HepG2 (cell line): ENCODE data around the gene UGGT1. TPM values are rescaled to one million over a fixed set of nuclear protein-coding genes. Genes with fewer than 3 reads are reported as not detected.

Experiments used
- ATAC-seq: fragments of 200-7000 bp; cut with Tn5 transposase; 3 replicates; pipeline ENCODE4 v1.9.1; 2020; ENCODE audit warnings: mild to moderate bottlenecking, moderate library complexity
- BruUV-seq: library from RNA; stranded (reverse); fragments of 400-500 nt; replicated peaks from 2 replicates; lab custom pipeline; 2021; lab: Mats Ljungman, UMichigan
- CTCF ChIA-PET: fragments of 300-600 bp; formaldehyde crosslinking; extraction: SDS; loops from one replicate; lab custom pipeline; 2021; ENCODE audit warnings: low total read pairs, inconsistent platforms, low intra/inter-chr PET ratio; lab: Yijun Ruan, JAX
- POLR2A ChIA-PET: fragments of 350-600 bp; sonication (Branson Sonifier 250); formaldehyde crosslinking; loops from one replicate; lab custom pipeline; 2020; ENCODE audit warnings: antibody characterized with exemption, inconsistent platforms; lab: Yijun Ruan, JAX
- DNase-seq: peaks from one replicate; pipeline ENCODE4 v3.0.0-alpha.2; 2015; ENCODE audit warnings: low spot score
- FAIRE-seq: peaks from 3 replicates; lab custom pipeline; 2011; peaks lifted over from hg19 to GRCh38; lab: Jason Lieb, UNC
- H2AFZ ChIP-seq: one replicate; pipeline ENCODE4 v1.6.1; 2011; ENCODE audit warnings: low read length, inconsistent platforms
- H3K27ac ChIP-seq: fragments of 300-600 bp; 3 replicates; pipeline ENCODE4 v1.8.0; 2011; ENCODE audit warnings: mixed run types, mild to moderate bottlenecking, mixed read lengths, low read length, inconsistent platforms; ENCODE audit not compliant: insufficient read depth; ENCODE audit errors: extremely low read length
- H3K27me3 ChIP-seq, 2 experiments: fragments of 200-600 bp in 1 of 2; 2 replicates in 1 of 2; 3 replicates in 1 of 2; pipeline versions ENCODE4 v1.6.0 to v1.8.0; 2011; ENCODE audit warnings: low read length in 2 of 2, mild to moderate bottlenecking in 2 of 2, moderate library complexity in 2 of 2, inconsistent platforms in 1 of 2; ENCODE audit not compliant: insufficient read depth in 2 of 2, control insufficient read depth in 1 of 2
- H3K36me3 ChIP-seq, 2 experiments: fragments of 200-600 bp in 1 of 2; replicated peaks in 1 of 2; 2 replicates in 1 of 2; 3 replicates in 1 of 2; pipeline versions ENCODE4 v1.5.1 to v1.8.0; 2011; ENCODE audit warnings: low read length in 2 of 2, inconsistent platforms in 1 of 2; ENCODE audit not compliant: insufficient read depth in 2 of 2, control insufficient read depth in 1 of 2
- H3K4me1 ChIP-seq: 2 replicates; pipeline ENCODE4 v1.5.1; 2012; ENCODE audit warnings: low read length, inconsistent platforms; ENCODE audit not compliant: insufficient read depth
- H3K4me2 ChIP-seq: 2 replicates; pipeline ENCODE4 v1.6.0; 2011; ENCODE audit warnings: low read depth, low read length, inconsistent platforms
- H3K4me3 ChIP-seq, 3 experiments: fragments of 200-600 bp in 1 of 3; sonication (generic), shearing (Covaris generic) in 1 of 3; replicated peaks in 1 of 3; 2 replicates each; pipeline ENCODE4 v1.5.1; 2011 to 2016; ENCODE audit warnings: low read length in 3 of 3, inconsistent platforms in 2 of 3, low read depth in 2 of 3, mild to moderate bottlenecking in 2 of 3, control low read depth in 1 of 3, mixed read lengths in 1 of 3; ENCODE audit not compliant: insufficient read depth in 1 of 3
- H3K79me2 ChIP-seq: one replicate; pipeline ENCODE4 v1.6.1; 2011; ENCODE audit warnings: low read length, inconsistent platforms; ENCODE audit not compliant: insufficient read depth
- H3K9ac ChIP-seq: 2 replicates; pipeline ENCODE4 v1.6.0; 2011; ENCODE audit warnings: mild to moderate bottlenecking, low read depth, low read length, inconsistent platforms; ENCODE audit not compliant: insufficient read depth
- H3K9me3 ChIP-seq: 2 replicates; pipeline ENCODE4 v1.5.1; 2012; ENCODE audit warnings: mild to moderate bottlenecking, low read length
- H4K20me1 ChIP-seq: 2 replicates; pipeline ENCODE4 v1.6.0; 2011; ENCODE audit warnings: inconsistent platforms, mild to moderate bottlenecking, low read length, moderate library complexity; ENCODE audit not compliant: insufficient read depth
- AFF4 ChIP-seq: sonication (generic); formaldehyde crosslinking; IDR thresholded peaks from 2 replicates; pipeline ENCODE4 v1.4.0; 2020; ENCODE audit warnings: missing genetic modification reagents
- DZIP1 ChIP-seq: sonication (generic); formaldehyde crosslinking; IDR thresholded peaks from 2 replicates; pipeline ENCODE4 v1.5.0; 2020; ENCODE audit warnings: mild to moderate bottlenecking, missing genetic modification reagents
- E2F5 ChIP-seq: sonication (generic); formaldehyde crosslinking; conservative IDR thresholded peaks from 2 replicates; pipeline ENCODE4 v1.4.0; 2020; ENCODE audit warnings: missing genetic modification reagents
- KDM1A ChIP-seq: IDR thresholded peaks from 2 replicates; pipeline ENCODE4 v1.6.1; 2016; ENCODE audit warnings: missing compliant biosample characterization
- ZMAT3 ChIP-seq: sonication (generic); formaldehyde crosslinking; conservative IDR thresholded peaks from 2 replicates; pipeline ENCODE4 v1.7.0; 2021; ENCODE audit warnings: missing genetic modification reagents
- ZMYM2 ChIP-seq: sonication (generic); formaldehyde crosslinking; IDR thresholded peaks from 2 replicates; pipeline ENCODE4 v1.8.0; 2022; ENCODE audit warnings: mild to moderate bottlenecking, missing genetic modification reagents
- ZNF205 ChIP-seq: IDR thresholded peaks from 2 replicates; pipeline ENCODE4 v1.6.1; 2018; ENCODE audit warnings: missing biosample characterization, missing genetic modification reagents
- ZNF850 ChIP-seq: sonication (generic); formaldehyde crosslinking; conservative IDR thresholded peaks from 2 replicates; pipeline ENCODE4 v1.9.0; 2021; ENCODE audit warnings: mild to moderate bottlenecking, missing genetic modification reagents
- WGBS: methylation state at CpG from one replicate; pipeline ENCODE4 v1.1.6; 2017; ENCODE audit warnings: low lambda C conversion rate; 5-methylcytosine and 5-hydroxymethylcytosine counted together
- in situ Hi-C: cut with HindIII; loops from 2 replicates; pipeline ENCODE4 v1.10.0; 2017; ENCODE audit warnings: low pct_unique_long_range_greater_than_20kb; ENCODE audit not compliant: extremely low pct_ligation_motif_present
- intact Hi-C: fragments of 100-400 bp; cut with micrococcal nuclease; formaldehyde crosslinking; loops from one replicate; pipeline ENCODE4 v1.10.0; 2022; ENCODE audit not compliant: unreplicated experiment
- polyA plus RNA-seq, 8 experiments: library from polyadenylated mRNA; depleted of rRNA in 3 of 8; stranded (reverse) in 7 of 8; unstranded in 1 of 8; fragments of >200 nt; fragmentation: Illumina TruSeq in 4 of 8; extraction: Trizol in 4 of 8; gene quantifications; 2 replicates each; pipeline versions ENCODE4 v1.2.1 to v1.2.3, GENCODE V29; 2011 to 2016; ENCODE audit warnings: low read depth in 4 of 8, missing spikeins in 1 of 8, mixed read lengths in 1 of 8; ENCODE audit not compliant: insufficient read depth in 1 of 8
- total RNA-seq, 5 experiments: library from RNA; depleted of rRNA; stranded (reverse); fragments of >200 nt; fragmentation: Illumina TruSeq; extraction: Trizol; gene quantifications; 2 replicates each; pipeline ENCODE4 v1.2.3, GENCODE V29; 2016; ENCODE audit warnings: low read depth in 1 of 5
- TF ChIP-seq, protein P1 (sequence below): sonication (generic); formaldehyde crosslinking; IDR thresholded peaks from 2 replicates; pipeline ENCODE4 v1.9.0; 2022; ENCODE audit warnings: missing genetic modification reagents, mild to moderate bottlenecking, borderline replicate concordance
- TF ChIP-seq, protein P2 (sequence below): sonication (generic); formaldehyde crosslinking; IDR thresholded peaks from 2 replicates; pipeline ENCODE4 v1.5.0; 2020; ENCODE audit warnings: mild to moderate bottlenecking, missing genetic modification reagents

The UGGT1 gene
- total and polyA plus RNA-seq, 2 of the 13 experiments (the other 11 are each of a cell fraction or from before 2014, with no cell fraction given) = 35.8 to 83.2 TPM

DNA sequence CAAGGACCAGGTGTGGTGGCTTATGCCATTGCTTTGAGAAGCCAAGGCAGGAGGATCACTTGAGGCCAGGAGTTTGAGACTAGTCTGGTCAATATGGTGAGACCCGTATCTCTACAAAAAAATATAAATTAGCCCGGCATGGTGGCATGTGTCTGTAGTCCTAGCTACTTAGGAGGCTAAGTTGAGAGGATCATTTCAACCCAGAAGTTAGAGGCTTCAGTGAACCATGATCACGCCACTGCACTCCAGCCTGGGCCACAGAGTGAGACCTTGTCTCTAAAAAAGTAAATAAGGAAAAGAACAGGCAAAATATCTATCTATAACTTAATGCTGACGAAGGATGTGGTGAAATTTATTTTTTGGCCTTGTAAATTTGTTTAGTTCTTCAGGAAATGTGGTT lies 78.1 kb downstream of the UGGT1 start:
- Histone ChIP-seq H4K20me1 (no peaks in the 10 kb centered on the region), H3K27ac (peak overlapping the region; percentile 91), H2AFZ (no peak overlapping the region), H3K27me3 (no peaks in the 10 kb centered on the region), H3K4me3 (peak overlapping the region in 1 of 3 experiments; percentile 32; a peak in 2 of 6 replicates), H3K36me3 (peaks cover 13 to 50% of the 10 kb centered on the region in 2 experiments), H3K79me2 (peaks cover 3% of the 10 kb centered on the region), H3K9me3 (no peaks in the 10 kb centered on the region), H3K4me2 (peak overlapping the region; percentile 55), H3K9ac (peak overlapping the region; percentile 69), H3K4me1 (peaks cover 97% of the 10 kb centered on the region)
- TSS peak; percentile 98 for BruUV-seq
- intact Hi-C loops = loop anchor here (2.0 kb wide), 1 partner anchor 78 kb away; the partner anchor contains the start of gene UGGT1
- CTCF ChIA-PET = interaction anchor here (3.5 kb wide), 1 partner anchor 65 kb away, joined by 17 read pairs; no protein-coding TSS in a partner anchor
- POLR2A ChIA-PET = interaction anchor here (1.0 to 2.5 kb wide), 3 partner anchors 9 to 147 kb away, joined by 5 to 27 read pairs (median 8); no protein-coding TSS in a partner anchor
- FAIRE-seq (no peak), ATAC-seq (no peak), DNase-seq (no peak)
- 73% methylated on average over 4 of the region's 4 CpGs for WGBS
- in situ Hi-C loops = no loop called here
- TF ChIP-seq, protein P1, sequence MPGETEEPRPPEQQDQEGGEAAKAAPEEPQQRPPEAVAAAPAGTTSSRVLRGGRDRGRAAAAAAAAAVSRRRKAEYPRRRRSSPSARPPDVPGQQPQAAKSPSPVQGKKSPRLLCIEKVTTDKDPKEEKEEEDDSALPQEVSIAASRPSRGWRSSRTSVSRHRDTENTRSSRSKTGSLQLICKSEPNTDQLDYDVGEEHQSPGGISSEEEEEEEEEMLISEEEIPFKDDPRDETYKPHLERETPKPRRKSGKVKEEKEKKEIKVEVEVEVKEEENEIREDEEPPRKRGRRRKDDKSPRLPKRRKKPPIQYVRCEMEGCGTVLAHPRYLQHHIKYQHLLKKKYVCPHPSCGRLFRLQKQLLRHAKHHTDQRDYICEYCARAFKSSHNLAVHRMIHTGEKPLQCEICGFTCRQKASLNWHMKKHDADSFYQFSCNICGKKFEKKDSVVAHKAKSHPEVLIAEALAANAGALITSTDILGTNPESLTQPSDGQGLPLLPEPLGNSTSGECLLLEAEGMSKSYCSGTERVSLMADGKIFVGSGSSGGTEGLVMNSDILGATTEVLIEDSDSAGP (CRISPR knock-in tag) = 0 out of 2 replicates have a peak, but pooled peaks have one; percentile 15
- 0 out of 2 replicates have a peak, but pooled peaks have one; percentile 36 for TF ChIP-seq AFF4 (CRISPR knock-in tag)
- no peak for TF ChIP-seq E2F5 (CRISPR knock-in tag)
- 0 out of 2 replicates have a peak, but pooled peaks have one; percentile 26 for TF ChIP-seq ZMAT3 (CRISPR knock-in tag)
- TF ChIP-seq, protein P2, sequence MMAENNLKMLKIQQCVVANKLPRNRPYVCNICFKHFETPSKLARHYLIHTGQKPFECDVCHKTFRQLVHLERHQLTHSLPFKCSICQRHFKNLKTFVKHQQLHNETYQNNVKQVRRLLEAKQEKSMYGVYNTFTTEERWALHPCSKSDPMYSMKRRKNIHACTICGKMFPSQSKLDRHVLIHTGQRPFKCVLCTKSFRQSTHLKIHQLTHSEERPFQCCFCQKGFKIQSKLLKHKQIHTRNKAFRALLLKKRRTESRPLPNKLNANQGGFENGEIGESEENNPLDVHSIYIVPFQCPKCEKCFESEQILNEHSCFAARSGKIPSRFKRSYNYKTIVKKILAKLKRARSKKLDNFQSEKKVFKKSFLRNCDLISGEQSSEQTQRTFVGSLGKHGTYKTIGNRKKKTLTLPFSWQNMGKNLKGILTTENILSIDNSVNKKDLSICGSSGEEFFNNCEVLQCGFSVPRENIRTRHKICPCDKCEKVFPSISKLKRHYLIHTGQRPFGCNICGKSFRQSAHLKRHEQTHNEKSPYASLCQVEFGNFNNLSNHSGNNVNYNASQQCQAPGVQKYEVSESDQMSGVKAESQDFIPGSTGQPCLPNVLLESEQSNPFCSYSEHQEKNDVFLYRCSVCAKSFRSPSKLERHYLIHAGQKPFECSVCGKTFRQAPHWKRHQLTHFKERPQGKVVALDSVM (CRISPR knock-in tag) = peak; percentile 97
- 0 out of 2 replicates have a peak, but pooled peaks have one; percentile 13 for TF ChIP-seq KDM1A (CRISPR knock-in tag)
- 0 out of 2 replicates have a peak, but pooled peaks have one; percentile 7 for TF ChIP-seq ZNF205 (CRISPR knock-in tag)
- TF ChIP-seq DZIP1 (CRISPR knock-in tag) = no peak
- TF ChIP-seq ZNF850 = no peak
- TF ChIP-seq ZMYM2 (CRISPR knock-in tag) = 0 out of 2 replicates have a peak, but pooled peaks have one; percentile 24
